ENCODE data around the gene EPHB3.

Gene EPHB3

DNA sequence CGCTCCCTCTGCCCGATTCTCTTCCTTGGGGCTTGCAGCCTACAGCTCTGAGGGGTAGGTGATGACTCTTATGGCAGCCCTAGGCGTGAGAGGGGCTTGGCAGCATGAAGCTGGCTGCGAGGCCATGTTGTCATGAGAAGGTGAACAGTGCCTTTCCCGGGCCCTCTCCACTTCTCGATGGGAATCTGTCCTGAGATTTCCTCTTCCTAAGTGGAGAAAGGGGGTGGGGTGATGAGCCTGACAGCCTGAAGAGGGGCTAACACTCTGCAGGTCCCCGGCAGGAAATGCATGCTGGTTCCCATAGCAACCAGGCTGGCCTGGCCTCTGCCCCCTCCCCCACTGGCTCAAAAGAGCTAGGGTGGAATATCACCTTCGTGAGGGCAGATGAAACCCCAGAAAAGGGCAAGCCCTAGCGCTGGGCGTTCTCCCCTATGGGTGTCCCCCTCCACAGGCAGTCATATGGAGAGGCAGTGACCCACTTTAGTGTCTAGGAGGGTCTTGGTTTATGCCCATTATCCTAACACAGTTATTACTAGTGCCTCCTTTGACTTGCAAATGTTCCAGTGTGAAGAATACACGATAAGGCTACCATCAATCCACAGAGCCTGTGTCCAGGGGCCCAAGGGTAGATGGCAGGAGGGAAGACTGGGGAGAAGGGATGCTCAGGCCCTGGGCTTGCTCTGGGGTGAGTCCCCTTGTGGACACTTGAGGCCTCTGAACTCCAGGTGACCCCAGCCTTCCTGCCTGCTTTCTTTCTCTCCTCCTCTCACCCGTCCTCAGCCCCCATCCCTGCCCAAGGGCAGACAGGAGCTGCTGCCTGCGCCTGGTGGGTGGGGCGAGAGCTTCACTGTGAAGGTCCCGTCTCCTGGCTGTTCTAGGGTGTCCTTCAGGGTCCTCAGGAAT, 13.2 kb downstream of the EPHB3 start:
- no peak for DNase-seq
- in situ Hi-C loops (cut with MboI; ENCODE audit: low pct_unique_long_range_greater_than_20kb, low sequenced_read_pairs), result no loop called here

DNA sequence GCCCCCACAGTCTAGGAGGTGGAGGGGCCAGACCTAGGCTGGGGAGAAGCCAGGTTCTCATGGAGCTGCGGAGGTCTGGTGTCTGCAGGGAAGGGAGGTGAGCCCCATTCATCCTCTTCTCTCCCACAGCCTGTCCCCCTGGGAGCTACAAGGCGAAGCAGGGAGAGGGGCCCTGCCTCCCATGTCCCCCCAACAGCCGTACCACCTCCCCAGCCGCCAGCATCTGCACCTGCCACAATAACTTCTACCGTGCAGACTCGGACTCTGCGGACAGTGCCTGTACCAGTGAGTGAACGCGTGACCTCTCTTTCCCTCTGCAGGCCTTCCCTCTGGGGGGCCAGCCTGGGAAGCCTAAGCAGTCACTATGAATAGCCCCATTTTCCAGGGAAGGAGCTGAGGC, 14.1 kb downstream of the EPHB3 start:
- in situ Hi-C loops (cut with MboI; ENCODE audit: low pct_unique_long_range_greater_than_20kb, low sequenced_read_pairs), result no loop called here
- DNase-seq, result no peak

DNA sequence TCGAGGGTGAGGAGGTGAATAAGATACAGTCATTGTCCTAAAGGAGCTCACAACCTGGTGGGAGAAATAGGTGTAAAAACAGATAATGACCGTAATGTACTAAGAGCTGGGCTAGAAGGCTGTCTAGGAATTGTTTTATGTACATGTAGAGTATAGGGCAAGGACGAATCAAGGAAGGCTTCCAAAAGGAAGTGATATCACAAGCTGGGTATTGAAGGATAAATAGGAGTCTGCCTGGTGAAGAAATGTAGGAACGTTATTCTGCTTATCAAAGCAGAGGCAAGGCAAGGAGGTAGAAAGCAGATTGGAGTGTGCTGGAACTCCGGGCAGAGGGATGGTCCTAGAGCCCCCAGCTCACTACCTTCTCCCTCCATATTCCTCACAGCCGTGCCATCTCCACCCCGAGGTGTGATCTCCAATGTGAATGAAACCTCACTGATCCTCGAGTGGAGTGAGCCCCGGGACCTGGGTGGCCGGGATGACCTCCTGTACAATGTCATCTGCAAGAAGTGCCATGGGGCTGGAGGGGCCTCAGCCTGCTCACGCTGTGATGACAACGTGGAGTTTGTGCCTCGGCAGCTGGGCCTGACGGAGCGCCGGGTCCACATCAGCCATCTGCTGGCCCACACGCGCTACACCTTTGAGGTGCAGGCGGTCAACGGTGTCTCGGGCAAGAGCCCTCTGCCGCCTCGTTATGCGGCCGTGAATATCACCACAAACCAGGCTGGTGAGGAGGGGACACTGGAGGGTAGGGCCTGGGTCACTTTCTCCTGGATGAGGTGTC, 15.1 kb downstream of the EPHB3 start:
- in situ Hi-C loops (cut with MboI; ENCODE audit: low pct_unique_long_range_greater_than_20kb, low sequenced_read_pairs), result no loop called here
- no peak for DNase-seq

DNA sequence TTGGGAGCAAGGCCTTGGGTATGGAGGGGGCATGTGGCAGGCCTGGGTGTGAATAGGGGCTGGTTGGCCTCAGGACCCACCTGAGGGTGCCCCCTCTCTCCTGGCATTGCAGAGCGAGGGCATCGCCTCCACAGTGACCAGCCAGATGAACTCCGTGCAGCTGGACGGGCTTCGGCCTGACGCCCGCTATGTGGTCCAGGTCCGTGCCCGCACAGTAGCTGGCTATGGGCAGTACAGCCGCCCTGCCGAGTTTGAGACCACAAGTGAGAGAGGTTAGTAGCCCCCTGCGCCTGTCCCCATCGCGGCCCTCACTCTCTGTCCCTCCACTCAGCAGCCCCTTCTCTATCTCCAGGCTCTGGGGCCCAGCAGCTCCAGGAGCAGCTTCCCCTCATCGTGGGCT, 16.0 kb downstream of the EPHB3 start:
- DNase-seq, result no peak
- in situ Hi-C loops (cut with MboI; ENCODE audit: low pct_unique_long_range_greater_than_20kb, low sequenced_read_pairs), result no loop called here

DNA sequence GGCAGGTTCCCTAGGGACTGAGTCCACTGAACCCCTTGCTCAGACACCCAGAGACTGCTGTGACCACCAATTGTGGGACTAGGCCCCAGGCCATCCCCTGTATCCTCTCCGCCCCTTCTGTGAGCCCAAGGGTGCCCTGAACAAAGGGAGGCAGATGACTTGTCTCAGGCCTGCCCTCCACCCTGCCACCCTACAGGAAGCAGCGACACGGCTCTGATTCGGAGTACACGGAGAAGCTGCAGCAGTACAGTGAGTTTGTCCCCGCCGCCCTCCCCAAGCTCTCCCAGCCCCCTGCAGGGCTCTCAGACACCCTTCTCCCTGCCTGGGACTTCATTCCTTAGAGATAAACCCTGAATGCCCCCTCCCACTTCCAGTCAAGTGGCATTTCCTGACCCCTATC, 16.6 kb downstream of the EPHB3 start:
- DNase-seq, result no peak
- in situ Hi-C loops (cut with MboI; ENCODE audit: low pct_unique_long_range_greater_than_20kb, low sequenced_read_pairs), result no loop called here

DNA sequence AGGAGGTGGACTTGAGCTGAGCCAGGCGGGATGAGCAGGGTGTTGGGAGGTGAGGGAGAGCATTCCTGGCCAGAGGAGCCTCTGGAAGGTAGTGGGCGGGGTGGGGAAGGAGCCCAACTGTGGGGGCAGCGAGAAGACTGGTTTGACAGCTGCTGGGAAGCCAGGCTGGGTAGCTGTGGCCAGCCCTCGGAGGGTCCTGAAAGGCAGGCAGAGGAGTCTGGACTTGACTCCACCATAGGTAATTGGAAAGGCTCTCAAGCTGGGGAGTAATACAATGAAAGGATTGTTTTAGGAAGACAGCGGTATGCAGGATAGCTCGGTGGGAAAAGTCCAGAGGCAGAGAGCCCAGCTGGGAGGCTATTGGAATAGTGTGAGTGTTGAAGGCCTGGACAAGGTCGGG, 17.2 kb downstream of the EPHB3 start:
- in situ Hi-C loops (cut with MboI; ENCODE audit: low pct_unique_long_range_greater_than_20kb, low sequenced_read_pairs), result no loop called here
- DNase-seq, result no peak

DNA sequence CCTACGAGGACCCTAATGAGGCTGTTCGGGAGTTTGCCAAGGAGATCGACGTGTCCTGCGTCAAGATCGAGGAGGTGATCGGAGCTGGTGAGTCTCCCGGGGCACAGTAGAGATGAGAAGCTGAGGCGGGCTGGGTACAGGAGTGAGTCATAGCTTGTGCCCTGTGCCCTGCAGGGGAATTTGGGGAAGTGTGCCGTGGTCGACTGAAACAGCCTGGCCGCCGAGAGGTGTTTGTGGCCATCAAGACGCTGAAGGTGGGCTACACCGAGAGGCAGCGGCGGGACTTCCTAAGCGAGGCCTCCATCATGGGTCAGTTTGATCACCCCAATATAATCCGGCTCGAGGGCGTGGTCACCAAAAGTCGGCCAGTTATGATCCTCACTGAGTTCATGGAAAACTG, 17.9 kb downstream of the EPHB3 start:
- no peak for DNase-seq
- in situ Hi-C loops (cut with MboI; ENCODE audit: low pct_unique_long_range_greater_than_20kb, low sequenced_read_pairs), result no loop called here

DNA sequence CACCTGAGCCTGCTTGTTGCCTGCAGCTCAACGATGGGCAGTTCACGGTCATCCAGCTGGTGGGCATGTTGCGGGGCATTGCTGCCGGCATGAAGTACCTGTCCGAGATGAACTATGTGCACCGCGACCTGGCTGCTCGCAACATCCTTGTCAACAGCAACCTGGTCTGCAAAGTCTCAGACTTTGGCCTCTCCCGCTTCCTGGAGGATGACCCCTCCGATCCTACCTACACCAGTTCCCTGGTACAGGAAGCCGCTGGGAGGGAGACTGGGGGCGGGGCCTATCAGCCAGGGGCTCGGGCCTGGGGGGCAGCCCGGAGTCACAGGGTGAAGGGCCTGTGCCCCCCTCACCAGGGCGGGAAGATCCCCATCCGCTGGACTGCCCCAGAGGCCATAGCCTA, 18.8 kb downstream of the EPHB3 start:
- in situ Hi-C loops (cut with MboI; ENCODE audit: low pct_unique_long_range_greater_than_20kb, low sequenced_read_pairs), result no loop called here
- DNase-seq, result no peak

DNA sequence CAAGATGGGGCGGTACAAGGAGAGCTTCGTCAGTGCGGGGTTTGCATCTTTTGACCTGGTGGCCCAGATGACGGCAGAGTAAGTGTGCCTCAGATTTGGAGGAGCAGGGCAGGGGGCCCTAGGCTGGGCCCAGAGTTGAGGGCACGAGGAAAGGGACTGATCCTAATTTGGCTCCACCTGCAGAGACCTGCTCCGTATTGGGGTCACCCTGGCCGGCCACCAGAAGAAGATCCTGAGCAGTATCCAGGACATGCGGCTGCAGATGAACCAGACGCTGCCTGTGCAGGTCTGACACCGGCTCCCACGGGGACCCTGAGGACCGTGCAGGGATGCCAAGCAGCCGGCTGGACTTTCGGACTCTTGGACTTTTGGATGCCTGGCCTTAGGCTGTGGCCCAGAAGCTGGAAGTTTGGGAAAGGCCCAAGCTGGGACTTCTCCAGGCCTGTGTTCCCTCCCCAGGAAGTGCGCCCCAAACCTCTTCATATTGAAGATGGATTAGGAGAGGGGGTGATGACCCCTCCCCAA, 19.8 kb downstream of the EPHB3 start:
- no peak for DNase-seq
- in situ Hi-C loops (cut with MboI; ENCODE audit: low pct_unique_long_range_greater_than_20kb, low sequenced_read_pairs), result no loop called here

DNA sequence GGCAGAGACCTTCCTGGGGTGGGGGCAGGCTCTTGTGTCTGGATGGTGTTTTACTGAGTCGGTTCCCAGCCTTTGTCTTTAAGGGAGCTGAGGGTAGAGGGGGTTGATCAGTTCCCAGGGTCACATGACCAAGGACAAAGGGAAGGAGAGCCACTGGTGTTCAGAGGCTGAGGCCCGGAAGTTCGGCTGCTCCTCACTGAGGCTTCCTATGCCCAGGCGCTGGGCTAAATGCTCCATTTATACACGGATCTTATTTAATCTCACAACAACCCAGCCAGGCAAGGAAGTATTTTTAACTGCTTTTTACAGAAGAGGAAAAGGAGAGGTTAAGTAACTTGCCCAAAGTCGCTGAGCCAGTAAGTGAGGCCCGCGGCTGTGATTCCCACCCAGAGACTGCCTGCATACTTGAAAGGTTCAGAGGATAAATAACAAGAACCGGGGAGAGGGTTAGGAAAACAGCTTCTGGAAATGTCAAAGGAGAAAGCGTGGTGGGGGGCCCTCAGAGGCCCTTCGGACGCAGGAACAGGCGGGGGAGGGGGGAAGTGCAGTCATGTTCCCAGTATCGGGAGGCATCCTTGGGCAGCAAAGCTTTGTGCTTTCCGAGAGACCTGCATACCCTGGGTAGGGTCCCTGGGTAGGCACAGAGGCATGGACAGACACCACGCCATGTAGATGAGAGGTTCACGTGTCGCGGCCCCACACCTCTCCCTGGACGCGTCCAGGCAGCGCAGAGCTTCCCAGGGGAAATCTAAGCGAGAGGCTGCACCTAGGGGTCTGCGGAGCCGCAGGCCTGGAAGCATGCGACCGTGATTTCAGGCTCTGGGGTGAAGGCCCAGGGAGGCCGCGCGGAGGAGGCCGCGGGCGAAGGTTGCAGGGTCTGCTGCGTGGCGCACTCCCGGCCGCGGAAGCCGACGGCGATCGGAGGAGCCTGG, 21.3 kb downstream of the EPHB3 start:
- DNase-seq, result no peak
- in situ Hi-C loops (cut with MboI; ENCODE audit: low pct_unique_long_range_greater_than_20kb, low sequenced_read_pairs), result no loop called here

DNA sequence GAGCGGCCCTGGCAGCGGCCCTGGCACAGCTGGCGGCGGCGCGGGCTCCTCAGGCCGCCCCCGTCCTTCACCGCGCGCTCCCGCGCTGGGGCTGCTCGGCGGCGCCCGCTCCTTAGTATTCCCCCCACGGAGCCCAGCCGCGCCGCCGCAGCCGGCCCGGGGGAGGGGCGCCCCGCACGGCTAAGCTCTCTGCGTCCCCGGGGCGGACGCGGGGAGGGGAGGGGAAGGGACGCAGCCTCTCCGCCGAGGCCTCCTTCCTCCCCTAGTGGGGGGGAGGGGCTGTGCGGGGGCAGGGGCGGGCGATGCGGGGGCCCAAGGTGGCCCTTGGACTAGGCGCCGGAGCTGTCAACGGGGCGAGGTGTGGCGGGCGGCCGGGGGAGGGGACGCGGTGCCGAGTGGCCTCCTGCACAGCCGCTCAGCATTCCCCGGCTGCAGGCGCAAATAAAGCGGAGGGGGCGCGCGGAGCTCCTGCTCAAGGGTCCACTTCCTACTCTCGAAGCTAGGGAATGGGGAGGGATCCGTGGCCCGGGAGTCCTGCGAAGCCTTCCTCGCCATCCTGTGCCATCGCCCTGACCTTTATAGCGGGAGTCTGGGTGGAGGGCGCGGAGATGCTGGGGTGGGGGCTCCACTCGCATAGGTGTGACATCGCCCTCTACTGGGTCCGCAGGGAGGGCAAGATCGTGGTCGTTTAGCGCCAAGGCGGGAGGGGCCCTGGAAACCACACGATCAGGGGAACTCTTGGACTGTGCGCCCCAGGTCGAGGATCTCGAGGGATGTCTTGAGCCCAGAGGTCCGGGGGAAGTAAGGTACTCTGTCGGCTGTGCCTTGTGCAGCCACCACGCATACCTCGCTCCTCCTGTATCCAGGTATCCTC, 22.2 kb downstream of the EPHB3 start:
- in situ Hi-C loops (cut with MboI; ENCODE audit: low pct_unique_long_range_greater_than_20kb, low sequenced_read_pairs), result no loop called here
- DNase-seq, result peak; percentile 45

DNA sequence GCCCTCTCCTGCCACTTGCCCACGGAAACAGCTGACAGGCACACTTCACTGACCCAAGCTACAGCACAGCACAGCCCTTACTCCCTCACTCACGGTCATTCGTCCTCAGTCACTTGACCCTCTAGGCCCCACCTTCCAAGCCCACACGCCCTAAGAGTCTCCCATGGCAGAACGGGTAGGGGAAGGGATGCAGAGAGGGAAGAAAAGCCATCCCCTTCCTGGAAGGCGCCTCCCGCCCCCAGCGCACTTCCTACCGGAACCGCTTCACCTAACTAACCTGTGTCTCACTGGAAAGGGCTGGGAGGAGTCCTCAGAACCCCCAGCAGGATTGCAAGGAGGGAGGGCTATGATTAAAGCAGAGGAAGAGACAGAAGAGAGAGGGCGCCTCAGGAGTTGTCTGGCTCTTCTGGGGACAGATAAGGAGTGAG, 22.9 kb downstream of the EPHB3 start:
- in situ Hi-C loops (cut with MboI; ENCODE audit: low pct_unique_long_range_greater_than_20kb, low sequenced_read_pairs), result no loop called here
- no peak for DNase-seq

DNA sequence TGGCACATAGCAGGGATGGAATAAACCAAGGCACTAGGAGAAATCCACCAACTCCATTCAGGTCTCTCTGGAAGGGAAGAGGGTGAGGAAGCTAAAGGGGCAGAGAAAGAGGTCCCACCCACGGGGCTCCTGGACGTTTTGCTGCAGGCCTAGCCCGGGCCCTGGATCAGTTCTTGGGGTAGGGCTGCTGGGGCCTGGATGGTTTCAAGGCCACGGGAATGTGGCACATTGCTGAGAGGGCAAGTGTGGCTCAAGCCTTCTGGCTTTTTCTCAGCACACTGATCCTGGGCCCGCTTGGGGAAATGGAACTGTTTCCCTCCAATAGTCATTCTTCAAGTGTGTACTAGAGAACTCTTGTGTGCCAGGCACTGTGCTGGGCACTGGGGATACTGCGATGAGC, 24.0 kb downstream of the EPHB3 start:
- in situ Hi-C loops (cut with MboI; ENCODE audit: low pct_unique_long_range_greater_than_20kb, low sequenced_read_pairs), result no loop called here
- DNase-seq, result no peak

DNA sequence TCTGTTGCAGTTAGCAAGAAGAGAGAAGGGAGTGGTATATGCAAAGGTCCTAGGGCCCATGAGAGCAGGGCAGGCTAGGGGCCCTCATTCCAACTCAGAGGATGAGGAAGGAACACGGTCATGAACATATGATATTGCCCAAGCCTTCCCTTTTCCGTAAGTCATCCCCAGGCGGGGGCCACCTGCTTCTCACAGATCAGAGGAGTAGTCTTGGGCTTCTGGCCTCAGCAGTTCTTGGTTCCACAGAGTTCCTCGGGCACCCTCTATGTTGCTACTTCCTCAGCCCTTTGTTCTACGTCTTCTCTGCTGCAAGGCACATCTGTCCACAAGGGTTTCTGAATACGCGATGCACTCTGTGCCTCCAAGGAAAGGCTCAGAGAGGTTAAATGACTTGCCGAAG, 25.3 kb downstream of the EPHB3 start:
- in situ Hi-C loops (cut with MboI; ENCODE audit: low pct_unique_long_range_greater_than_20kb, low sequenced_read_pairs), result no loop called here
- DNase-seq, result no peak

DNA sequence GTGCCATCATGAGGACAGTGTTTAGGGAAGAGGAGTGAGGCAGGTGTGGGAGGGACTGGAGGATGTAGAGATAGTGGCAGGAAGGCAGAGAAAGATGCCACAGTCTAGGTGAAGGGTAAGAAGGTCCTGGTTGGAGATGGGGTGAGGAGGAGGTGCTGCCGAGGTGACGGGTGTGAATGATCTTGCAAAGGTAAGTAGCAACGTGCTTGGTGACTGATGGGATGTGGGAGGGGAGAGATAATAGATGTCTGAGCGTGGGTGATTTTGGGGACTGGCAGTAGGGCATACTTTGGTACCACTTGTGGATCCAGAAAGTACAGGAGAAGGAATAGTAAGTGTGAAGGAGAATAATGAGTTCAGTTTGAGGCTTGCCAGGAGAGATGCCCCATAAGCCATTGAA, 27.2 kb downstream of the EPHB3 start:
- DNase-seq, result no peak
- in situ Hi-C loops (cut with MboI; ENCODE audit: low pct_unique_long_range_greater_than_20kb, low sequenced_read_pairs), result no loop called here

DNA sequence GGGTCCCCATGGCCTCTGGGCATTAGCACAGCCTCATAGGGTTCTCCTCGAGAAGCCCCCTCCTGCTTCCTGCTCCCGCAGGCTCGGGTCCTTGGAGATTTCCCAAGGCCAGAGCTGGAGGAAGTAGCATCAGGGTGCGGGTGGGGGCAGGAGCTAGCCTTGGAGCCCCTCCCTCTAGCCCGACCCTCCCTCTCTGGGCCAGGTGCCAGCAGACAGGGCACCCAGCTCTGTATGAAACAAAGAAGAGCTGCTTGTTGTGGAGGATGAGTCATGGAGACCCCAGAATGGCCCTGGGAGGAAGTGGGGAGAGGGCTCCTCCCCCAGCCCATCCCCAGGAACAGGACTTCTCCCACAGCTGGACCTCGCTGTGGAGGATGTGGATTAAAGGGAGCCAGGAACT, 29.2 kb downstream of the EPHB3 start:
- DNase-seq, result no peak
- in situ Hi-C loops (cut with MboI; ENCODE audit: low pct_unique_long_range_greater_than_20kb, low sequenced_read_pairs), result no loop called here

DNA sequence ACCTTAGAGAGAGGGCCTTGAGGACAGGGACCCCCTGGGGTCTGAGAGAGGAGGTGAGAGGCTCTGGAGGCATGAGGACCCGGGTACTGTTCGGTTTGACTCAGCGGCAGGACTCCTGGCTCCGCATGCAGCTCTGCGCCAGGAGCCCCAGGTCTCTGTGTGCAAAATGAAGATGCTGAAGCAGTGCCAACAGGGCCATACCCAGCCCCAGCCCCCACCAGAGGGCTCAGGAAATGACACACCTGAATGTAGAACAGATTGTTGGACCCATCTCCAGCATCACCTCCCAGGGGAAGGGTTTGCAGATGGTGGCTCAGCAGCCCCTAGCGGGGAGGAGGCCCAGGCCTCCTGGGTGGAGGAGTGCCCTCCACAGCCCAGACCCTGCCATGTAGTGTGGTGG, 30.2 kb downstream of the EPHB3 start:
- no peak for DNase-seq
- in situ Hi-C loops (cut with MboI; ENCODE audit: low pct_unique_long_range_greater_than_20kb, low sequenced_read_pairs), result no loop called here

DNA sequence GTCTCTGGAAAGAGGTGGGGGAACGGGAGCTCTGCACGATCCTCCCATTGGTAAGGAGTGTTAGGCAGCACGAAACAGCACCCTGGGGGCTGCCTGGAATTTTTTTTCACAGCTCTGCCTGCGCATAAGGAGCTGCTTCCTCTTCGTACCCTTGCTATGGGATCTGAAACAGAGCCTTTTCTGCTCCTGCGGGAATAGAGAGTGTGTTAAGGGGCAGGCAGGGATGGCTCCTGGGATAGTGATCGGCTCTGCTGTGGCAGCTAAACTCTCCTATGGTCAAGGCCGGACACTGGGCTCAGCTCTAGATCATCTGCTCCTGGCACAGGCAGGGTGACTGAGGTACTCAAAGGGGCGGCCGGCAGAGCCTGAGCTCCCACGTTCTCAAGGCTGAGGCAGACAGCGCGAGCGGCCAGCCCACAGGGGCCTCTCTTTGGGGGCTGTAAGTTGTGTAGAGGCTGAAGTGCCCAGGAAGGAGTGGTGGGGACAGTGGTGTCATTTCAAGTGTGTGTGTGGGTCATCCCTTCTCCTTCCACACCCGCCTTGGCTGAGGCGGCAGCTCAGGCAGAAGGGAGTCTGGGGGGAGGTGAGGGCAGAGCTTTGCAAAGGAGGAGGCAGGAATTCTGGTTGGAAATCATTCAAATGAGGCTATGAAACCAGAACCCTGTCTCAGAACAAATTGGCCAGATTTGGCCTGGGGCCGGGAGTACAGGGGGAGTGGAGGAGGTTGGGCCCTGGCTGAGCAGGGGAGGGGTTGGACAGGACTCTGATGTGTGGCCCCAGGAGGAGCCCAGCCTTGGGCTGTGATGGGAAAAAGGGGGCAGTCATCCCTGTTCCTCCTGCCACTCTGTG, 31.0 kb downstream of the EPHB3 start:
- in situ Hi-C loops (cut with MboI; ENCODE audit: low pct_unique_long_range_greater_than_20kb, low sequenced_read_pairs), result no loop called here
- DNase-seq, result no peak

All from KBM-7 (cell line).